Ammon's horn (tissue), 1 donor: ENCODE data around the gene NOC2L.
"Not testable (repeated sequence)": the region's sequence is repeated elsewhere in the genome, so short reads cannot be mapped to it uniquely, and the experiment has no call there.

ENCODE experiments used
- DNase-seq: peaks from one replicate; pipeline ENCODE4 v3.0.0-alpha.2; 2016; ENCODE audit warnings: low spot score

NOC2L gene

DNA sequence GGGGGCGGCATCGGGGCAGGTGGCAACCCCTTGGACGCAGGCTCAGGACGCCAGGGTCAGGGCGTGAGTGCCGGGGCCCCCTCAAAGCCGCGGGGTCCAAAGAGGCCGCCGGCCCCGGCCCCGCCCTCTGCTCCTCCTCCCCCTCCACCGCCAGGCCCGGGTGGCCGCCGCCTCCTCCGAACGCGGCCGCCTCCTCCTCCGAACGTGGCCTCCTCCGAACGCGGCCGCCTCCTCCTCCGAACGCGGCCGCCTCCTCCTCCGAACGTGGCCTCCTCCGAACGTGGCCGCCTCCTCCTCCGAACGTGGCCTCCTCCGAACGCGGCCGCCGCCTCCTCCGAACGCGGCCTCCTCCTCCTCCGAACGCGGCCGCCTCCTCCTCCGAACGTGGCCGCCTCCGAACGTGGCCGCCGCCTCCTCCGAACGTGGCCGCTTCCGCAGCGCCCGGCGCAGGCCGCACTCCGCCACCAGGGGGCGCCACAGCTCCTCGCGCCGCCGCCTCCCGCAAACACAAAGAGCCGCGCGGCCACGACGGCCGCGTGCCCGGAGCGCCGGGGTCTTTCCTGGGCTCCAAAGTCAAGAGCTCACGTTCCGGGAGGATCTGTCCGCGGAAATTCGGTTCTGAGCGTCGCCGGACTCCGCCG, 54.6 kb downstream of the NOC2L start:
- DNase-seq: peak; percentile 73

DNA sequence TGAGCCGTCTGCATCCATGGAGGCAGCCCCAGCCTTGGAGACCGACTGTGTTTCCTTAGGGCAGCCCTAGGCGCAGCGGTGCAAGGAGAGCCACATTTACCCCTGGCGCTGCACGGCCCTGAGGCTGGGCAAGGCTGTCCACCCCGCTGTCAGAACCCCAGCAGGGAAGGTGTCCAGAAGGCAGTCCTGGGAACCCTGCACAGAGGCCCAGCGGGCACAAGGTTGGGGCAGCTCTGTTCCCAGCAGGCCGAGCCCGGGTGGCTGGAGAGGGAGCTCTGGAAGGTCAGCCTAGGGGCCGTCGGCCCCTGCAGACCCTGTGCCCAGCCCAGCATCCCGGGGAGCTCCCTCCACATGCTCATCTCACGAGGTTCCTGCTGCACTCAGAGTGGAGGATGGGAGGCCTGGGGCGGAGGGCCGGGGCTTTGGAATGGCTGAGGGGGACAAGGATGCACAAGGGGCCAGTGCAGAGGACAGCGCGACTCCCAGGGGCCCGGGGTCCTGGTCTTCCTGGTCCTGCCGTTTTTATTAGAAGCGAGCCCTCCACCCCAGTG, 55.3 kb downstream of the NOC2L start:
- peak; percentile 2 for DNase-seq

DNA sequence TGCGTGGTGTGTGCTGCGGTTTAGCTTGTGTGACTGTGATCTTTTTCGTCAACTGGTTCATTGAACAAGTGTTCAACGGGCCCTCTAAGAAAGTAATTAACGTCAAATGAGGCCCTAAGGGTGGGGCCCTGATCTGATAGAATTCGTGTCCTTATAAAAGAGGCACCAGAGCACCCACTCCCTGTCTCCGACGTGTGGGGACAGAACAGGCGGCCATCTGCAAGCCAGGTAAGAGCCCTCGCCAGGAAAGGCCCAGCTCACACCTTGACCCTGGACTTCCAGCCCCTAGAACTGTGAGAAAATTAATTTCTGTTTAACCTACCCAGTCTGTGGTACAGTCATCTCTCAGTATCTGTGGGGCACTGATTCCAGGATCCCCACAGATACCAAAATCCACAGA, 55.8 kb downstream of the NOC2L start:
- no peak for DNase-seq

DNA sequence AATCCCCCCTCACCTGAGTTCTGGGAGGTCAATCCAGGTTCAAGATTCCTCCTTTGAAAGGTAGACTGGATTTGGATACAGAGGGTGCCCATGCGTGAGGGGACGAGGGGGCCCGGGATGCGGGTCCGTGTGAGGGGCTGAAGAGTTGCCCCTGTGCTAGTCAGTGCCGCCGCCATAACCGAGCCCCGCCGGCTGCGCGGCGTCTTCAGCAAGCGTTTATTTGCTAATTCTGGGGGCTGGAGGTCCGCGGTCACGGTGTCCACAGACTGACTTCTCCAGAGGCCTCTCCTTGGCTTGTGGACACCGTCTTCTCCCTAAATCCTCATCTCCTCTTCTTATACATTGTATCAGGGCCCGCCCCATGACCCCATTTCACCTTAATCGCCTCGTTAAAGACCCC, 56.3 kb downstream of the NOC2L start:
- peak; percentile 1 for DNase-seq

DNA sequence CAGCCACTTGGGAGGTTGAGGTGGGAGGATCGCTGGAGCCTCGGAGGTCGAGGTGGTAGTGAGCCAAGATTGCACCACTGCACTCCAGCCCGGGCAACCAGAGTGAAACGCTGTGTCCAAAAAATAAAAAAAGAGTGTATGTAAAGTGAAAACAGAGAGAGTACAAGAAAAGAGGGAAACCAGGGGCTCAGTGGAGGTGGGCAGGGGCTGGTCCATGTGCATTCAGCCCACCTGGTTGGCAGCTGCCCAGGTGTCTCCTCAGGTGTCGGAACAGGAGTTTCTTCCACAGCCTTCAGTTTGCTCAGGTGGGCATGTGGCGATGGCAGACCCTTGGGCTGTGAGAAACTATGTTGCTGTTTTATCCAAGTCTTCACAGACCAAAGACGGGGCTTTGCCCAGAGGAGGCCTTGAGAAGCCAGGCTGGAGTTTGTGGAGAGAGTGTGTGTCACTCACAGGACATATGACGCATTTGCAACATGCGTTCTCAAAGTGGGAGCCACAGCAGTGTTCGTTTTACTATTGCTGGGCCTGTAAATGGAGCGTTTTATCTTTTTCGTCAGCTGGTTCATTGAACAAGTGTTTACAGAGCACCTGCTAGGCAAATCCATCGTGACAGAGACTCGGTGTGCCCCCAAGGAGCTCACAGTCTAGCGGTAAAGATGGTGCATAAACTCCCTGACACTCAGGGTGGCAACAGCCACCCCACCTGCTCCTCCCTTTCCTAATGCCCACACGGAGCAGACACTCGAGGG, 57.8 kb downstream of the NOC2L start:
- peak; percentile 1 for DNase-seq

DNA sequence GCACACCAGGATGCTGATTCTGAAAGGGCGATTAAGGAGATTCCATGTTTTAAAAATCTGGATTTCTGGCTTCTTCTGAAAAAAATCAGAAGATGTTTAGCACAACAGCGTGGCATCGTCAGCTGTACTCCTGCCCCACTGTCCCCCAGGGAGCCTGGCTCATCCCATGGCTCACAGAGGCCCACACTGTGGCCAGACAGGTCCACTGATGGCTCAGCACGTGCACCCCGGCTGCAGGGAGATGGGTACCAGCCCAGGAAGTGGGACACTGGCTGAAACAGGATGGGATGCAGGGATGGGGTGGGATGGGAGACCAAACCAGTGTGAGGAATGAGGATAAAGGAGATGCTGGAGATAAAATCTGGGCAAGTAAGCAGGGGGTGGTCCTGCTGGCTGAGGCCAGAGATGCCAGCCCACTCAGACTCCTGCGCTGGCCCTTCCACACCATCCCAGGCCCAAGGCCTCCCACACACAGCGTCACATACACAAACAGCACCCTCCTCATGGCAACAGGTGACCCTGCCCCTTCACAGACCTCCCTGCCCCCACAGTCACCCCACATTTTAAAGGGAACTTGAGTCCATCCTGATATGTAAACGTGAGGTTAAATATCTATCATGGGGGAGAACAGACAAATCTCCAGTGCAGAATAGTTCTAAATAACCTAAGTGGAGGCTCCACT, 59.3 kb downstream of the NOC2L start:
- no peak for DNase-seq

DNA sequence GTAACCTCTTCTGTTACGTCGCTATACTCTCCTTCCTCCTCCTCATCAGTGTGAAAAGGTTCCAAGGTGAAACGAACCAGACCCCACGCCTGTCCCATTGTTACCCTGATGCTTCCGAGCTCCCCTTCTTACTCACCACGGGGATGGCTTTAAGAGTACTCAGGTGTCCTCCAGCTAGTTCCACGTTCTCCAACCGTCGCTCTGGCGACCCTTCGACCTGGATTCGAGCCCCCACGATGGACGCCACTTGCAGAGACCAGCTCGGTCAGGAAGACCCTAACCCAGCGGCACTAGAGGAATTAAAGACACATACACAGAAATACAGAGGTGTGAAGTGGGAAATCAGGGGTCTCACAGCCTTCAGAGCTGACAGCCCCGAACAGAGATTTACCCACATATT, 61.1 kb downstream of the NOC2L start:
- not testable (repeated sequence) for DNase-seq

DNA sequence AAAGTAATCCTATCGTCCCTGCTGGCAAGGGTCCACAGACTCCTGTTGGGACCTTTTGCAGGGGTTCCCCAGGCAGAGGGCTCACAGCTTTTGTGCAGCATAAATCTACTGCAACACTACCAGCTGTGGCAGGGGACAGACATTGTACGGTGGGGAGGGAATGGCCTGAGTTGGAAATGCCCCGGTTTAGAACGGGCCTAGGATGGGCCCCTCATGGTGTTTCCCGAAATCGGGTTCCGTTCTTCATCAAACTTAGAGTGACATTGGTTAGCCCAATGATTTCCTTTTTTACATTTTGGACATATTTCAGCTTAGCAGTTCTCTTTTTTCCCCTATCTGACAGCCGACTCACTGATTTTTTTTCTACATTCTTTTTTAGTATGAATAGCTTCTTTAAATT, 61.8 kb downstream of the NOC2L start:
- DNase-seq: no peak
